AG04449 (cell line): ENCODE data around the gene PLOD2.
"Not testable (repeated sequence)": the region's sequence is repeated elsewhere in the genome, so short reads cannot be mapped to it uniquely, and the experiment has no call there.

Experiments
- CTCF ChIA-PET: fragments of 350-600 bp; formaldehyde crosslinking; extraction: SDS; loops from one replicate; lab custom pipeline; 2021; ENCODE audit warnings: antibody characterized with exemption; lab: Yijun Ruan, JAX
- POLR2A ChIA-PET: fragments of 400-600, 350-600 bp; formaldehyde crosslinking; extraction: SDS; loops from one replicate; lab custom pipeline; 2020; ENCODE audit warnings: antibody characterized with exemption, inconsistent platforms; lab: Yijun Ruan, JAX
- DNase-seq: peaks from one replicate; pipeline ENCODE4 v3.0.0-alpha.2; 2010; ENCODE audit warnings: low read depth, low spot score
- H3K4me3 ChIP-seq: 2 replicates; pipeline ENCODE4 v1.5.1; 2011; ENCODE audit warnings: low read depth, mild to moderate bottlenecking, control low read depth, low read length
- CTCF ChIP-seq: IDR thresholded peaks from one replicate; pipeline ENCODE4 v1.5.1; 2011; ENCODE audit warnings: mild to moderate bottlenecking, moderate library complexity, low read length, control low read depth, inconsistent platforms; ENCODE audit not compliant: insufficient read depth; ENCODE audit errors: missing control alignments

The PLOD2 gene

GRCh38 chr3:146128939-146129338 lies 32.0 kb downstream of the PLOD2 start:
- ChIA-PET POLR2A (interaction anchor here (0.7 to 1.0 kb wide), 2 partner anchors 31 to 32 kb away, joined by 3 to 5 read pairs; partner anchors contain the start of gene PLOD2), CTCF (interaction anchor here (1.5 to 3.1 kb wide), 2 partner anchors 32 to 198 kb away, joined by 5 to 9 read pairs; partner anchors contain the start of gene PLOD2)
- no peak overlapping the region for H3K4me3 ChIP-seq
- no peak for DNase-seq
- TF ChIP-seq CTCF, result no peak

- DNase-seq, result no peak
- TF ChIP-seq CTCF, result no peak
- ChIA-PET POLR2A (interaction anchor here (1.0 kb wide), 1 partner anchor 33 kb away, joined by 5 read pairs; the partner anchor contains the start of gene PLOD2), CTCF (interaction anchor here (3.1 kb wide), 1 partner anchor 33 kb away, joined by 9 read pairs; the partner anchor contains the start of gene PLOD2)
- no peak overlapping the region for H3K4me3 ChIP-seq
These were observed 32.8 kb downstream of the PLOD2 start for GRCh38 chr3:146128179-146128578.

- POLR2A ChIA-PET, result interaction anchor here (1.8 kb wide), 1 partner anchor 35 kb away, joined by 12 read pairs; the partner anchor contains the start of gene PLOD2
These were observed 35.0 kb downstream of the PLOD2 start for GRCh38 chr3:146125951-146126350.

GRCh38 chr3:146124126-146124801 lies 36.7 kb downstream of the PLOD2 start:
- POLR2A ChIA-PET, result no interaction called here
- H3K4me3 ChIP-seq, result no peak overlapping the region
- TF ChIP-seq CTCF, result no peak
- CTCF ChIA-PET, result no interaction called here
- DNase-seq, result no peak

More at GRCh38 chr3:146125951-146126350, 35.0 kb downstream of the PLOD2 start:
- CTCF ChIA-PET, result interaction anchor here (1.1 to 1.3 kb wide), 2 partner anchors 13 to 60 kb away, joined by 3 read pairs; no protein-coding TSS in a partner anchor
- H3K4me3 ChIP-seq, result no peak overlapping the region
- peak; percentile 83 for DNase-seq
- no peak for TF ChIP-seq CTCF

GRCh38 chr3:146117406-146118285 lies 43.3 kb downstream of the PLOD2 start:
- no peak overlapping the region for H3K4me3 ChIP-seq
- no peak for TF ChIP-seq CTCF
- peak; percentile 88 for DNase-seq
- POLR2A ChIA-PET, result interaction anchor here (1.4 to 2.0 kb wide), 2 partner anchors 13 to 43 kb away, joined by 4 to 15 read pairs; partner anchors contain the start of gene PLOD2
- CTCF ChIA-PET, result interaction anchor here (0.8 to 1.3 kb wide), 4 partner anchors 27 to 70 kb away, joined by 3 to 4 read pairs (median 4); no protein-coding TSS in a partner anchor

- no peak overlapping the region for H3K4me3 ChIP-seq
- no peak for TF ChIP-seq CTCF
- no peak for DNase-seq
- ChIA-PET POLR2A (no interaction called here), CTCF (no interaction called here)
These were observed 45.4 kb downstream of the PLOD2 start for GRCh38 chr3:146115619-146116018.

GRCh38 chr3:146113804-146114203 lies 47.2 kb downstream of the PLOD2 start:
- H3K4me3 ChIP-seq, POLR2A ChIA-PET, DNase-seq, CTCF ChIA-PET: not testable (repeated sequence)
